Measurements from ENCODE around the gene SDF4.

The SDF4 gene

GRCh38 chr1:1175221-1176062 lies 56.4 kb downstream of the SDF4 start:
- Histone ChIP-seq H3F3A (ENCODE audit: insufficient read depth) (peaks cover 2% of the 10 kb centered on the region; the same call in 1 of the 2 replicates), H3K9me3 (ENCODE audit: insufficient read depth, low read length) (0 out of 2 replicates have a peak, but pooled peaks cover 3% of the 10 kb centered on the region), H2AFZ (ENCODE audit: low read depth, low read length, severe bottlenecking) (no peak overlapping the region), H3K4me2 (ENCODE audit: low read depth, low read length, poor library complexity, severe bottlenecking) (no peak overlapping the region), H3K9me2 (replicated peaks; ENCODE audit: insufficient read depth, low read length) (no peaks in the 10 kb centered on the region), H3K79me2 (ENCODE audit: insufficient read depth, low read length) (no peaks in the 10 kb centered on the region), H3K4me3 (ENCODE audit: insufficient read depth, low read length, poor library complexity, severe bottlenecking) (no peak overlapping the region), H3K27ac (ENCODE audit: low read depth, low read length) (no peak overlapping the region), H3K9ac (ENCODE audit: low read length) (no peak overlapping the region), H3K36me3 (ENCODE audit: low read length) (no peaks in the 10 kb centered on the region), H4K20me1 (ENCODE audit: low read depth, low read length) (no peaks in the 10 kb centered on the region), H3K27me3 (ENCODE audit: low read length) (no peaks in the 10 kb centered on the region)
- no peak for TF ChIP-seq EZH2phosphoT487 (conservative IDR thresholded peaks at IDR 0.05; ENCODE audit: low read length)
- TF ChIP-seq, protein P1, sequence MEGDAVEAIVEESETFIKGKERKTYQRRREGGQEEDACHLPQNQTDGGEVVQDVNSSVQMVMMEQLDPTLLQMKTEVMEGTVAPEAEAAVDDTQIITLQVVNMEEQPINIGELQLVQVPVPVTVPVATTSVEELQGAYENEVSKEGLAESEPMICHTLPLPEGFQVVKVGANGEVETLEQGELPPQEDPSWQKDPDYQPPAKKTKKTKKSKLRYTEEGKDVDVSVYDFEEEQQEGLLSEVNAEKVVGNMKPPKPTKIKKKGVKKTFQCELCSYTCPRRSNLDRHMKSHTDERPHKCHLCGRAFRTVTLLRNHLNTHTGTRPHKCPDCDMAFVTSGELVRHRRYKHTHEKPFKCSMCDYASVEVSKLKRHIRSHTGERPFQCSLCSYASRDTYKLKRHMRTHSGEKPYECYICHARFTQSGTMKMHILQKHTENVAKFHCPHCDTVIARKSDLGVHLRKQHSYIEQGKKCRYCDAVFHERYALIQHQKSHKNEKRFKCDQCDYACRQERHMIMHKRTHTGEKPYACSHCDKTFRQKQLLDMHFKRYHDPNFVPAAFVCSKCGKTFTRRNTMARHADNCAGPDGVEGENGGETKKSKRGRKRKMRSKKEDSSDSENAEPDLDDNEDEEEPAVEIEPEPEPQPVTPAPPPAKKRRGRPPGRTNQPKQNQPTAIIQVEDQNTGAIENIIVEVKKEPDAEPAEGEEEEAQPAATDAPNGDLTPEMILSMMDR (IDR thresholded peaks at IDR 0.05; ENCODE audit: insufficient read depth, low read length, poor library complexity, severe bottlenecking): no peak

GRCh38 chr1:1173793-1174415 lies 57.9 kb downstream of the SDF4 start, which contains the start of gene TTLL10:
TTLL10 (plus strand) TSS chr1:1173880; CDS start chr1:1179216, 5,336 bp downstream.
- H3K27ac ChIP-seq (ENCODE audit: low read depth, low read length): no peak within 1 kb of the TSS
- peaks cover 2% of the 10 kb centered on the region; the same call in 1 of the 2 replicates for H3F3A ChIP-seq (ENCODE audit: insufficient read depth)
- no peaks in the 10 kb centered on the region for H3K36me3 ChIP-seq (ENCODE audit: low read length)
- H4K20me1 ChIP-seq (ENCODE audit: low read depth, low read length): no peaks in the 10 kb centered on the region
- H3K27me3 ChIP-seq (ENCODE audit: low read length): no peaks in the 10 kb centered on the region
- no peaks in the 10 kb centered on the region for H3K79me2 ChIP-seq (ENCODE audit: insufficient read depth, low read length)
- H3K9ac ChIP-seq (ENCODE audit: low read length): no peak within 1 kb of the TSS
- H3K9me3 ChIP-seq (ENCODE audit: insufficient read depth, low read length): 0 out of 2 replicates have a peak, but pooled peaks cover 3% of the 10 kb centered on the region
- TF ChIP-seq EZH2phosphoT487 (conservative IDR thresholded peaks at IDR 0.05; ENCODE audit: low read length): no peak
- TF ChIP-seq, protein P1 (IDR thresholded peaks at IDR 0.05; ENCODE audit: insufficient read depth, low read length, poor library complexity, severe bottlenecking): no peak
- H3K9me2 ChIP-seq (replicated peaks; ENCODE audit: insufficient read depth, low read length): no peaks in the 10 kb centered on the region
- no peak within 1 kb of the TSS for H3K4me3 ChIP-seq (ENCODE audit: insufficient read depth, low read length, poor library complexity, severe bottlenecking)
- no peak within 1 kb of the TSS for H3K4me2 ChIP-seq (ENCODE audit: low read depth, low read length, poor library complexity, severe bottlenecking)
- H2AFZ ChIP-seq (ENCODE audit: low read depth, low read length, severe bottlenecking): no peak within 1 kb of the TSS

DNA sequence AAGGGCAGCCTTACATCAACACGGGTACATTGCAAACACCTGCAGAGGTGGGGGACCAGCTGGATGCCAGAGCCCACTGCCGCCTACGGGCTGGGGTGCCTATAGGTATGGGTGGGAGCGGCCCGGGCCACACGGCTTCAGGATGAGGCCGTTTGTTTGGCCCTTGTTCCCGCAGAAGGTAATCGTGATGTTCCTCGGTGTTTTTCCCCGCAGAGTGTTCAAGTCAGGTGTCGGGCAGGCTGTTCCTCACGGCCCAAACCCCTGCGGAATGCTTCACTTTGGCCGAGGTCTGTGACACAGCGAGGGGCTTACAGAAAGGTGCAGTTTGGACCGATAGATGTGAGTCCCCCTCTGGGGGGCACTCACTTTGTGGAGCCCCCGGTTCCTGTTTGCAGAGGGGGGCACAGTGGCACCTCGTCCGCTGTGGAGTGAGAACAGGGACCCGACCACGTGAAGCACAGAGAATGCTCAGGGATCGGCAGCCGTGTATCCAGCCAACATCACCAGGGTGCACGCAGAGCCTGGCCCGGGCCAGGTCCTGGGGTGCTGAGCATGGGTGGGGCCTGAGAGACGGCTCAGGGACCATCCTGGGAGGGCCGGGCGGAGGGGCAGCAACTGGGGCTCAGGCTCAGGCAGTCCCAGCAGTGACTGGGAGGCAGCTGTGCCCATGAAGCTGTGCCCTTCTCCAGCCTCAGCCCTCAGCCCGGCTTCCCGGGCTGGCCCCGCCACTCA lies 58.6 kb downstream of the SDF4 start:
- no peaks in the 10 kb centered on the region for H3K36me3 ChIP-seq (ENCODE audit: low read length)
- H4K20me1 ChIP-seq (ENCODE audit: low read depth, low read length): no peaks in the 10 kb centered on the region
- no peak overlapping the region for H3K4me2 ChIP-seq (ENCODE audit: low read depth, low read length, poor library complexity, severe bottlenecking)
- H3K79me2 ChIP-seq (ENCODE audit: insufficient read depth, low read length): no peaks in the 10 kb centered on the region
- H3K27ac ChIP-seq (ENCODE audit: low read depth, low read length): no peak overlapping the region
- H2AFZ ChIP-seq (ENCODE audit: low read depth, low read length, severe bottlenecking): no peak overlapping the region
- H3K4me3 ChIP-seq (ENCODE audit: insufficient read depth, low read length, poor library complexity, severe bottlenecking): no peak overlapping the region
- peaks cover 2% of the 10 kb centered on the region; the same call in 1 of the 2 replicates for H3F3A ChIP-seq (ENCODE audit: insufficient read depth)
- H3K9ac ChIP-seq (ENCODE audit: low read length): no peak overlapping the region
- H3K27me3 ChIP-seq (ENCODE audit: low read length): no peaks in the 10 kb centered on the region
- TF ChIP-seq EZH2phosphoT487 (conservative IDR thresholded peaks at IDR 0.05; ENCODE audit: low read length): no peak
- TF ChIP-seq, protein P1 (IDR thresholded peaks at IDR 0.05; ENCODE audit: insufficient read depth, low read length, poor library complexity, severe bottlenecking): no peak
- H3K9me2 ChIP-seq (replicated peaks; ENCODE audit: insufficient read depth, low read length): no peaks in the 10 kb centered on the region
- 0 out of 2 replicates have a peak, but pooled peaks cover 3% of the 10 kb centered on the region for H3K9me3 ChIP-seq (ENCODE audit: insufficient read depth, low read length)

Data from SU-DHL-6 (cell line).